ENCODE data around the gene TRIM45.

DNA sequence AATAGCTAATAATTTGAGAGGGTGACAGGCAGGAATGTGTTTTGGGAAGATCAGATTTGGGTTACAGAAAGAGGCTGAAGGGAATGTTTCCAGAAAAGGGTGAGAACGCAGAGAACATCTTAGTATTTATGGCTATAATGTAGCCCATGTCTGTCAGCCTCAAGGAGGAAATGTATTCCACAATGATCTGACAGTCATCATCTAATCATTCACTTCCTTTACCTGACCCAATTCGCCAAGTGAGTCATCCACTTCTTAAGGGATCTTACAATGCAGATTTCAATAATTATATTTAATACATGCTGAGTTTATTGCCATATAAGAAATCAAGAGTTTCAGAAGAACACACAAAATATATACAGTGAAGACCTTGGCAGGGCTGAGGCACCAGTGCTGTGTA, 10.8 kb downstream of the TRIM45 start:
- TF ChIP-seq, protein P1, sequence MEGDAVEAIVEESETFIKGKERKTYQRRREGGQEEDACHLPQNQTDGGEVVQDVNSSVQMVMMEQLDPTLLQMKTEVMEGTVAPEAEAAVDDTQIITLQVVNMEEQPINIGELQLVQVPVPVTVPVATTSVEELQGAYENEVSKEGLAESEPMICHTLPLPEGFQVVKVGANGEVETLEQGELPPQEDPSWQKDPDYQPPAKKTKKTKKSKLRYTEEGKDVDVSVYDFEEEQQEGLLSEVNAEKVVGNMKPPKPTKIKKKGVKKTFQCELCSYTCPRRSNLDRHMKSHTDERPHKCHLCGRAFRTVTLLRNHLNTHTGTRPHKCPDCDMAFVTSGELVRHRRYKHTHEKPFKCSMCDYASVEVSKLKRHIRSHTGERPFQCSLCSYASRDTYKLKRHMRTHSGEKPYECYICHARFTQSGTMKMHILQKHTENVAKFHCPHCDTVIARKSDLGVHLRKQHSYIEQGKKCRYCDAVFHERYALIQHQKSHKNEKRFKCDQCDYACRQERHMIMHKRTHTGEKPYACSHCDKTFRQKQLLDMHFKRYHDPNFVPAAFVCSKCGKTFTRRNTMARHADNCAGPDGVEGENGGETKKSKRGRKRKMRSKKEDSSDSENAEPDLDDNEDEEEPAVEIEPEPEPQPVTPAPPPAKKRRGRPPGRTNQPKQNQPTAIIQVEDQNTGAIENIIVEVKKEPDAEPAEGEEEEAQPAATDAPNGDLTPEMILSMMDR (IDR thresholded peaks at IDR 0.05; ENCODE audit: insufficient read depth, low read depth, low read length), result no peak
- no peak for TF ChIP-seq EZH2 (IDR thresholded peaks at IDR 0.05; ENCODE audit: insufficient read depth, low read length)

Data from astrocyte (in vitro differentiated cells and primary cell).